ENCODE data around the gene UBA52.
"Not testable (repeated sequence)": the region's sequence is repeated elsewhere in the genome, so short reads cannot be mapped to it uniquely, and the experiment has no call there.

Gene UBA52

GRCh38 chr19:18571564-18572344 lies at the start of gene UBA52:
UBA52 (plus strand) TSS chr19:18571857; CDS start chr19:18573301, 1,444 bp downstream.
- DNase-seq (ENCODE audit: low spot score) = peak; percentile 99

- peak; percentile 100 for DNase-seq (ENCODE audit: low spot score)
Observed at GRCh38 chr19:18522124-18522861, 49.4 kb upstream of the UBA52 start.

- not testable (repeated sequence) for DNase-seq (ENCODE audit: low spot score)
Observed at GRCh38 chr19:18522862-18523440, 48.7 kb upstream of the UBA52 start.

GRCh38 chr19:18523841-18524240 lies 47.8 kb upstream of the UBA52 start:
- DNase-seq (ENCODE audit: low spot score) = no peak

- DNase-seq (ENCODE audit: low spot score) = no peak
Observed at GRCh38 chr19:18526316-18526715, 45.3 kb upstream of the UBA52 start.

- no peak for DNase-seq (ENCODE audit: low spot score)
Observed at GRCh38 chr19:18529782-18530181, 41.9 kb upstream of the UBA52 start.

GRCh38 chr19:18531485-18531884 lies 40.2 kb upstream of the UBA52 start:
- DNase-seq (ENCODE audit: low spot score) = no peak

GRCh38 chr19:18532168-18532890 lies 39.3 kb upstream of the UBA52 start:
- no peak for DNase-seq (ENCODE audit: low spot score)

- DNase-seq (ENCODE audit: low spot score) = no peak
Observed at GRCh38 chr19:18533058-18533457, 38.6 kb upstream of the UBA52 start.

- no peak for DNase-seq (ENCODE audit: low spot score)
Observed at GRCh38 chr19:18536475-18536874, 35.2 kb upstream of the UBA52 start.

- DNase-seq (ENCODE audit: low spot score) = no peak
Observed at GRCh38 chr19:18537431-18537830, 34.2 kb upstream of the UBA52 start.

- no peak for DNase-seq (ENCODE audit: low spot score)
Observed at GRCh38 chr19:18538115-18538514, 33.5 kb upstream of the UBA52 start.

- no peak for DNase-seq (ENCODE audit: low spot score)
Observed at GRCh38 chr19:18539372-18539771, 32.3 kb upstream of the UBA52 start.

- not testable (repeated sequence) for DNase-seq (ENCODE audit: low spot score)
Observed at GRCh38 chr19:18540200-18540599, 31.5 kb upstream of the UBA52 start.

- no peak for DNase-seq (ENCODE audit: low spot score)
Observed at GRCh38 chr19:18541258-18541991, 30.2 kb upstream of the UBA52 start.

GRCh38 chr19:18541992-18542940 lies 29.4 kb upstream of the UBA52 start:
- DNase-seq (ENCODE audit: low spot score) = peak; percentile 31

- DNase-seq (ENCODE audit: low spot score) = peak; percentile 91
Observed at GRCh38 chr19:18542941-18543813, 28.5 kb upstream of the UBA52 start, which contains the start of gene FKBP8. FKBP8 (minus strand) TSS chr19:18543573; CDS start chr19:18541970, 1,603 bp downstream.

GRCh38 chr19:18543814-18544475 lies 27.7 kb upstream of the UBA52 start:
- DNase-seq (ENCODE audit: low spot score) = peak; percentile 92

GRCh38 chr19:18551631-18552030 lies 20.0 kb upstream of the UBA52 start:
- no peak for DNase-seq (ENCODE audit: low spot score)

Measured in NAMALWA (cell line).